Activated CD8-positive, alpha-beta T cell treated with anti-CD3 and anti-CD28 coated beads for 36 hours (primary cell): ENCODE data around the gene PARD3. TPM values are rescaled to one million over a fixed set of nuclear protein-coding genes. Genes with fewer than 3 reads are reported as not detected.
A peak's percentile ranks its signal among the peaks of the same experiment; 100 is the strongest.

Experiments used
- ATAC-seq: fragments of 200-7000 bp; cut with Tn5 transposase; one replicate; pipeline ENCODE4 v1.10.0; 2021; ENCODE audit warnings: mild to moderate bottlenecking, moderate library complexity
- CTCF ChIA-PET: fragments of 350-600 bp; sonication (Branson Sonifier 250); formaldehyde crosslinking; loops from one replicate; lab custom pipeline; 2021; ENCODE audit warnings: antibody characterized with exemption; lab: Charles Lee
- POLR2A ChIA-PET: fragments of 350-600 bp; sonication (Branson Sonifier 250); formaldehyde crosslinking; loops from one replicate; lab custom pipeline; 2021; ENCODE audit warnings: antibody characterized with exemption; lab: Charles Lee
- DNase-seq: peaks from one replicate; pipeline ENCODE4 v3.0.0-alpha.2; 2020
- H3K27ac Mint-ChIP-seq: one replicate; pipeline ENCODE4 v1.8.0; 2021; ENCODE audit warnings: mild to moderate bottlenecking, mixed read lengths
- H3K27me3 Mint-ChIP-seq: one replicate; pipeline ENCODE4 v1.8.0; 2021; ENCODE audit warnings: mixed read lengths
- H3K36me3 Mint-ChIP-seq: one replicate; pipeline ENCODE4 v1.8.0; 2021; ENCODE audit warnings: low read depth, mixed read lengths
- H3K4me1 Mint-ChIP-seq: one replicate; pipeline ENCODE4 v1.8.0; 2021; ENCODE audit warnings: low read depth, mixed read lengths
- H3K4me3 Mint-ChIP-seq: one replicate; pipeline ENCODE4 v1.8.0; 2021; ENCODE audit warnings: mild to moderate bottlenecking, moderate library complexity, mixed read lengths
- H3K9me3 Mint-ChIP-seq: one replicate; pipeline ENCODE4 v1.8.0; 2021; ENCODE audit warnings: mixed read lengths
- intact Hi-C: fragments of 100-400 bp; cut with micrococcal nuclease; formaldehyde crosslinking; loops from one replicate; pipeline ENCODE4 v1.10.0; 2022
- total RNA-seq, 2 experiments: library from RNA; stranded (reverse); gene quantifications; one replicate each; pipeline ENCODE4 v1.2.3, GENCODE V29; 2021
- TF ChIP-seq, protein P1 (sequence below): fragments of 200-600 bp; IDR thresholded peaks from one replicate; pipeline ENCODE4 v1.8.0; 2022; ENCODE audit warnings: antibody characterized with exemption, mild to moderate bottlenecking

Gene PARD3
- total RNA-seq, 2 experiments from 2014 or later: 1.6 to 2.0 TPM

- Mint-ChIP-seq H3K4me3 (no peak overlapping the region), H3K9me3 (no peaks in the 10 kb centered on the region), H3K4me1 (peaks cover 16% of the 10 kb centered on the region), H3K27me3 (peaks cover under 1% of the 10 kb centered on the region), H3K27ac (peak overlapping the region; percentile 18), H3K36me3 (no peaks in the 10 kb centered on the region)
- no peak for DNase-seq
- POLR2A ChIA-PET: no interaction called here
- TF ChIP-seq, protein P1, sequence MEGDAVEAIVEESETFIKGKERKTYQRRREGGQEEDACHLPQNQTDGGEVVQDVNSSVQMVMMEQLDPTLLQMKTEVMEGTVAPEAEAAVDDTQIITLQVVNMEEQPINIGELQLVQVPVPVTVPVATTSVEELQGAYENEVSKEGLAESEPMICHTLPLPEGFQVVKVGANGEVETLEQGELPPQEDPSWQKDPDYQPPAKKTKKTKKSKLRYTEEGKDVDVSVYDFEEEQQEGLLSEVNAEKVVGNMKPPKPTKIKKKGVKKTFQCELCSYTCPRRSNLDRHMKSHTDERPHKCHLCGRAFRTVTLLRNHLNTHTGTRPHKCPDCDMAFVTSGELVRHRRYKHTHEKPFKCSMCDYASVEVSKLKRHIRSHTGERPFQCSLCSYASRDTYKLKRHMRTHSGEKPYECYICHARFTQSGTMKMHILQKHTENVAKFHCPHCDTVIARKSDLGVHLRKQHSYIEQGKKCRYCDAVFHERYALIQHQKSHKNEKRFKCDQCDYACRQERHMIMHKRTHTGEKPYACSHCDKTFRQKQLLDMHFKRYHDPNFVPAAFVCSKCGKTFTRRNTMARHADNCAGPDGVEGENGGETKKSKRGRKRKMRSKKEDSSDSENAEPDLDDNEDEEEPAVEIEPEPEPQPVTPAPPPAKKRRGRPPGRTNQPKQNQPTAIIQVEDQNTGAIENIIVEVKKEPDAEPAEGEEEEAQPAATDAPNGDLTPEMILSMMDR: no peak
- peak; percentile 13 for ATAC-seq
- intact Hi-C loops: no loop called here
- CTCF ChIA-PET: interaction anchor here (1.3 kb wide), 1 partner anchor 418 kb away, joined by 3 read pairs; no protein-coding TSS in a partner anchor
Measured at GRCh38 chr10:34219753-34220548, 595.1 kb downstream of the PARD3 start.

GRCh38 chr10:34217524-34217923 lies 597.6 kb downstream of the PARD3 start:
- H3K4me3 Mint-ChIP-seq: no peak overlapping the region
- intact Hi-C loops: no loop called here
- TF ChIP-seq, protein P1: no peak
- no peak overlapping the region for H3K27ac Mint-ChIP-seq
- no peaks in the 10 kb centered on the region for H3K36me3 Mint-ChIP-seq
- CTCF ChIA-PET: interaction anchor here (1.6 kb wide), 1 partner anchor 20 kb away, joined by 3 read pairs; no protein-coding TSS in a partner anchor
- no peaks in the 10 kb centered on the region for H3K27me3 Mint-ChIP-seq
- no peaks in the 10 kb centered on the region for H3K9me3 Mint-ChIP-seq
- H3K4me1 Mint-ChIP-seq: peaks cover 16% of the 10 kb centered on the region
- ATAC-seq (no peak), DNase-seq (no peak)
- POLR2A ChIA-PET: no interaction called here

GRCh38 chr10:34216348-34216945 lies 598.6 kb downstream of the PARD3 start:
- H3K9me3 Mint-ChIP-seq: no peaks in the 10 kb centered on the region
- H3K36me3 Mint-ChIP-seq: no peaks in the 10 kb centered on the region
- H3K27ac Mint-ChIP-seq: no peak overlapping the region
- intact Hi-C loops: no loop called here
- TF ChIP-seq, protein P1: no peak
- peaks cover 16% of the 10 kb centered on the region for H3K4me1 Mint-ChIP-seq
- POLR2A ChIA-PET: no interaction called here
- CTCF ChIA-PET: no interaction called here
- no peak overlapping the region for H3K4me3 Mint-ChIP-seq
- H3K27me3 Mint-ChIP-seq: no peaks in the 10 kb centered on the region
- DNase-seq (no peak), ATAC-seq (no peak)

- H3K4me1 Mint-ChIP-seq: no peaks in the 10 kb centered on the region
- ChIA-PET CTCF (no interaction called here), POLR2A (no interaction called here)
- H3K4me3 Mint-ChIP-seq: no peak overlapping the region
- no peaks in the 10 kb centered on the region for H3K9me3 Mint-ChIP-seq
- intact Hi-C loops: no loop called here
- H3K27me3 Mint-ChIP-seq: no peaks in the 10 kb centered on the region
- DNase-seq (no peak), ATAC-seq (no peak)
- TF ChIP-seq, protein P1: no peak
- H3K27ac Mint-ChIP-seq: no peak overlapping the region
- no peaks in the 10 kb centered on the region for H3K36me3 Mint-ChIP-seq
Measured at GRCh38 chr10:34213805-34214197, 601.3 kb downstream of the PARD3 start.

GRCh38 chr10:34213193-34213804 lies 601.8 kb downstream of the PARD3 start:
- Mint-ChIP-seq H3K4me3 (no peak overlapping the region), H3K4me1 (no peaks in the 10 kb centered on the region), H3K27ac (no peak overlapping the region), H3K27me3 (no peaks in the 10 kb centered on the region), H3K9me3 (no peaks in the 10 kb centered on the region), H3K36me3 (no peaks in the 10 kb centered on the region)
- ATAC-seq (no peak), DNase-seq (no peak)
- intact Hi-C loops: no loop called here
- TF ChIP-seq, protein P1: no peak
- ChIA-PET POLR2A (no interaction called here), CTCF (no interaction called here)
